T follicular helper cell (primary cell): ENCODE results near the gene PTCHD1.

Experiments
- DNase-seq: peaks from one replicate; pipeline ENCODE4 v3.0.0-alpha.2; 2020; ENCODE audit warnings: low read depth
- total RNA-seq, 2 experiments: gene quantifications; one replicate each; lab custom pipeline; 2026; lab: John Stamatoyannopoulos, UW

PTCHD1 gene
- total RNA-seq: 0 reads per million in 2 experiments

GRCh38 chrX:23334848-23335599 lies at the start of gene PTCHD1:
Gene PTCHD1, plus strand, starts transcription at chrX:23334849. Its CDS starts 27 bp downstream, at chrX:23334876.
- DNase-seq: no peak

- no peak for DNase-seq
Observed at GRCh38 chrX:23286731-23287130, 47.9 kb upstream of the PTCHD1 start.

GRCh38 chrX:23287191-23287725 lies 47.4 kb upstream of the PTCHD1 start:
- DNase-seq: no peak

GRCh38 chrX:23292354-23292987 lies 42.2 kb upstream of the PTCHD1 start:
- no peak for DNase-seq

- DNase-seq: no peak
Observed at GRCh38 chrX:23292988-23293651, 41.5 kb upstream of the PTCHD1 start.

- no peak for DNase-seq
Observed at GRCh38 chrX:23304881-23305280, 29.8 kb upstream of the PTCHD1 start.

- no peak for DNase-seq
Observed at GRCh38 chrX:23311731-23312130, 22.9 kb upstream of the PTCHD1 start.

- no peak for DNase-seq
Observed at GRCh38 chrX:23312136-23312535, 22.5 kb upstream of the PTCHD1 start.

- DNase-seq: no peak
Observed at GRCh38 chrX:23317799-23318724, 16.6 kb upstream of the PTCHD1 start.

GRCh38 chrX:23327104-23327503 lies 7.5 kb upstream of the PTCHD1 start:
- no peak for DNase-seq

- no peak for DNase-seq
Observed at GRCh38 chrX:23331701-23332100, 2.9 kb upstream of the PTCHD1 start.

- no peak for DNase-seq
Observed at GRCh38 chrX:23332101-23332887, 2.4 kb upstream of the PTCHD1 start.

- no peak for DNase-seq
Observed at GRCh38 chrX:23332888-23333821, 1.5 kb upstream of the PTCHD1 start.

GRCh38 chrX:23333842-23334520 lies 668 bp upstream of the PTCHD1 start:
- DNase-seq: no peak

- DNase-seq: no peak
Observed at GRCh38 chrX:23334521-23334847, 165 bp upstream of the PTCHD1 start.

GRCh38 chrX:23338334-23338733 lies 3.7 kb downstream of the PTCHD1 start:
- no peak for DNase-seq

GRCh38 chrX:23341452-23341851 lies 6.8 kb downstream of the PTCHD1 start:
- no peak for DNase-seq

GRCh38 chrX:23344238-23344903 lies 9.7 kb downstream of the PTCHD1 start:
- no peak for DNase-seq

GRCh38 chrX:23344904-23345271 lies 10.2 kb downstream of the PTCHD1 start:
- DNase-seq: no peak
